Skin epidermis (tissue), 12 donors: ENCODE results near the gene PROZ.

Experiments used
- H3K27ac ChIP-seq, 21 experiments: fragments of 200-600 bp; sonication (generic) in 11 of 21; one replicate each; pipeline ENCODE4 v1.5.0; 2020; ENCODE audit warnings: mild to moderate bottlenecking in 3 of 21, inconsistent platforms in 2 of 21, moderate library complexity in 2 of 21
- H3K4me3 ChIP-seq, 7 experiments: fragments of 200-600 bp; sonication (generic) in 2 of 7; one replicate each; pipeline ENCODE4 v1.5.0; 2020; ENCODE audit warnings: inconsistent platforms in 2 of 7, mild to moderate bottlenecking in 2 of 7, moderate library complexity in 1 of 7

The PROZ gene

DNA sequence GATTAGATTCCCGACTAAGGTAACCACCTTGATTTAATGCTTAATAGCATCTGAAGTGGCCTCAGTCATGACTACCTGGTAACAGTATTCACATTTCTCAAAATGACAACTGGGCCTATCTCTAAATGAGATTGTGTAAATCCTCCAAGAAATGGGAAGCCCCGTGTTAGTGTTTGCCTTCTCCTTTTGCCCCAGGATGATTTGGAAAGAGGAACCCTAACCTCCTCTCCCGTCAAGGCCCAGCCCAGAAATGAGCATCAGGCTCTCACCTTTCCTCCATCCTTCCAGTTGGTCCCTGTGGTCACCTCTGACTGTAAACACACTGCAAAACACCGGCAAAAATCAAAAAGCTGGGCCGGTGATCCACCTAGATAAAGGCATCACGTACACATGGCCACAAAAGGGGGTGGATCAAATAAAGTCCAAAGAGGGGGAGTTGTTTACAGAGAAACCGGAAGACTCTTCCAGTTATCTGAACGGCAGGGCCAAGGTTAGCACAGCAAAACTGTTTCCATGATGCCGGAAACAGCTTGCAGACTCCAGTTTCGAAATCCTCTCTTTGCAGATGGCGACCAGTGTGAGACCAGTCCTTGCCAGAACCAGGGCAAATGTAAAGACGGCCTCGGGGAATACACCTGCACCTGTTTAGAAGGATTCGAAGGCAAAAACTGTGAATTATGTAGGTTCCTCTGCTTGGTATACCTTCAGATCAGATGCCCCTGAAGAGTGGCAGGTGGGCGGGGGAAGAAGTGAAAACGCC, 19.5 kb upstream of the PROZ start:
- Histone ChIP-seq H3K4me3 (no peak overlapping the region), H3K27ac (no peak overlapping the region)

DNA sequence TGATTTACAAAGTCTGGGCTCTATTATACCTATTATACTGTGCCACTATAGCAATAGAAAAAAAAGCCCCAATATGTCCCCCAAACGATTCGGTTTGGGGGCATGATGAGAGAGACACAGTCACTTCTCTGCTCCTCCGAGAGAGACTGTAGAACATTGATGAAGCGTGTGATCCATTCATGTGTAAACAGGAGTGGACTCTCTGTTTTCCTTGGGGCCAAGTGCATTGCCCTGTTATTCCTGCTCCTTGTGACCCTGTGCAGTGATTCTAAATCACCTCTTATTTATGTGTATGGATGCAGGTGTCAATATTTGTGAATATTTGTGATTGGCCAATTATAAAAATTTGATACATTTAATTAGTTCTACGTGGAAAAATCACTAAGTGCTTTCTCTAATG, 18.9 kb upstream of the PROZ start:
- Histone ChIP-seq H3K4me3 (no peak overlapping the region), H3K27ac (no peak overlapping the region)

DNA sequence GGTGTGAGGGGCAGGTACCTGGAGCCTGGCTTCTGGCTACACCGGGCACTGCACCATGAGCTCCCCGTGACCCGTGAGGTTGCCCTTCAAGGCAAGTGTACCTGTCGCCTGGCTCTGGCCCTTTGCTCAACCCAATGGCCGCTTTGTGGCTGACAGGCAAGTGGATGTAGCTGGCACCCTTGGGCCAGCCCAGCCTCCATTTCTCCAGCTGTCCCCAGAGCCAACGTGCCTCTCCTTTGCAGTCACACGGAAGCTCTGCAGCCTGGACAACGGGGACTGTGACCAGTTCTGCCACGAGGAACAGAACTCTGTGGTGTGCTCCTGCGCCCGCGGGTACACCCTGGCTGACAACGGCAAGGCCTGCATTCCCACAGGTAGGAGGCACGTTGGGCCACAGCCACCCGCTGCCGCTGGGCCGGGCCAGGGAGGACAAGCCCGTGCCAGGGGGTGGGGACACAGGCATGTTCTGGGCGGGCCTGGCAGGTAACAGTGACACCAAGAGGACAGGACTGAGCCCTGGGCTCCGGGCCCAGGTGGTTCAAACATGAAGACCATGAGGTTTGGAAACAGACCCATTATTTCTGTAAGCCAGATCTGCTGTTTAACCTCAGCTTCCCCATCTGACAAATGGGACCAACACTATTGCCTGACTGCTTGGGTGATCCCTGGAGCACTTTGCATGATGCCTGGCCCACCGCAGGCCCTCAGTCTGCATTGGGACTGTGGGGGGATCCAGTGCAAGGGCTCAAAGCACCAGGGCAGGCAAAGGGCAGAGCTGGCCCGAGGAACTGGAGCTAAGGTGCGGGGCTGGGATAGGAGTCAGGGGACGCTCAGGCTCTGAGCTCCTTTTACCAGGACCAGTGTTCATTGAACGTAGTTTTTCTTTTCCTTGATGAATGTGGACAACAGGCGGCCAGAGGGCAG, 17.5 kb upstream of the PROZ start:
- Histone ChIP-seq H3K27ac (no peak overlapping the region), H3K4me3 (no peak overlapping the region)

DNA sequence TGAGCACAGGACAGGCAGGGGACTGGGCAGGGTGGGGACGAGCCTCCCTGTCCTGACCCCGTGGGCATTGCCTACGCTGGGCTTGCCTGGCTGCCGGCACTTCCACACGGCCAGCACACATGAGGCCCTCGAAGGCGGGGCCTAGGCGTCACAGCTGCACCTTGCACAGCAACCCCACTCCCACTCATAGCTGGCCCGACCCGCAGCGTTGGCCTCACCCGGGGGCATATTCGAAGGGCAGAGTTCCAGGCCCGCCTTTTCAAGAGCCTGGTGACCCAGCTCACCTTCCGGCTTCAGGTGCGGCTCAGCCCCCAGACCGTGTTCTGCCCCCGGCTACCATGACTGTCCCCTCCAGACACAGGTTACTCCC, 16.9 kb upstream of the PROZ start:
- H3K4me3 ChIP-seq: no peak overlapping the region
- no peak overlapping the region for H3K27ac ChIP-seq

DNA sequence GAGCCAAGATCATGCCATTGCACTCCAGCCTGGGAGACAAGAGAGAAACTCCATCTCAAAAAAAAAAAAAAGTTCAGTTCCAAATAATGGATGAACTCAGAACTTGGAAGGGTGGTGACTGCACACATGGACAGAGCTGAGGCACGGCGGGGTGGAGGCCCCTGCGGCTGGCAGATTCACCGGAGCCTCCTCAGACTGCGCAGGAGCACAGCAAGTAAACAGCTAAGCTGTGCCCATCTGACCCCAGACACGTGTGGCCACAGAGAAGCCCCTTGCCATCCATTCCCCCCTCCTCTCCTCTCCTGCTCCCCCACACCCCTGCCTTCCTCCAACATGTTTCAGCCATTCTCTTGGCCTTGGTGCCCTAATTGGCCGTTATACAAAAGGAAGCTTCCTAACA, 15.6 kb upstream of the PROZ start:
- no peak overlapping the region for H3K4me3 ChIP-seq
- H3K27ac ChIP-seq: no peak overlapping the region

DNA sequence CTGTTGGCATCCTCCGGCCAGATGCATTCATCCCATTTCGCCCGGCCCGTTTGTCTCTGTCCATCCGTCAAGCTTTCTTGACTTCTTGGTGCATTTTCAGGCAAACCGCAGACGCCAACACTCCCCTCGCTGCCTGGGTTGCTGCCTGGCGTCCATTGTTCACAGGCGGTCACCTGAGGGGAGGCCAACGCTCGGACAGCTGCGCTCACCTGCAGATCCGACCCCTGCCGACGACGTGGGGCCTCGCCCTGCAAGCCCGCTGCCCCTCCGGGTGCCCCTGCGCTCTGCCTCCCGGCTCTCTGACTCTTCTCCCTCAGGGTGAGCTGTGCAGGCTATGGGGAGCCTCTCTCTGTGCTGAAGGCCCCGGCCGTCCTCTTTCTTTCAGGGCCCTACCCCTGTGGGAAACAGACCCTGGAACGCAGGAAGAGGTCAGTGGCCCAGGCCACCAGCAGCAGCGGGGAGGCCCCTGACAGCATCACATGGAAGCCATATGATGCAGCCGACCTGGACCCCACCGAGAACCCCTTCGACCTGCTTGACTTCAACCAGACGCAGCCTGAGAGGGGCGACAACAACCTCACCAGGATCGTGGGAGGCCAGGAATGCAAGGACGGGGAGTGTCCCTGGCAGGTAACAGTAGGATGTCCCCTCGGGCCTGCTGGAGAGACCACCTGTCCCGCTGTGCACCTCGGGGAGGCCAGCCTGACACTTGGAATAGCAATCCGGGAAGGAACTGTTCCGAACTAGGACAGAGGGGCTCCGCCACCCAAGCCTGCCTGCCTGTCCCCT, 14.8 kb upstream of the PROZ start:
- Histone ChIP-seq H3K4me3 (no peak overlapping the region), H3K27ac (no peak overlapping the region)

DNA sequence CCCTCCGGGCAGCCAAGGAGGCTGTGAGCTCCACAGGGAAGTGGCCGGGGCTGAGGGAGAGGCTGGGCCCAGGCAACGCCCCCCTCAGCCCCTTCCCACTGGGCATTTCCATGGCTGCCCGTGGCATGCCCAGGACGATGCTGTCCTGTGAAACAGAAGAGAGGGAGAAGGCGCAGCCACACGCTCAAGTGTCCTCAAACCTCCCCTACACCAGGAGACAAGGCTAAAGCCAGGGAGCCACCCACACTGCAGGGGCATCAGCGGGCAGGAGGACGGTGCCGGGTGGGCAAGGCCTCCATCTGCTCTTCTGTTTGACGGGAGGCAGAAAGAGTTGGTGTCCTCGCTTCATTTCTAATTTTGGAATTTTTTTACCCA, 14.2 kb upstream of the PROZ start:
- Histone ChIP-seq H3K27ac (no peak overlapping the region), H3K4me3 (no peak overlapping the region)

DNA sequence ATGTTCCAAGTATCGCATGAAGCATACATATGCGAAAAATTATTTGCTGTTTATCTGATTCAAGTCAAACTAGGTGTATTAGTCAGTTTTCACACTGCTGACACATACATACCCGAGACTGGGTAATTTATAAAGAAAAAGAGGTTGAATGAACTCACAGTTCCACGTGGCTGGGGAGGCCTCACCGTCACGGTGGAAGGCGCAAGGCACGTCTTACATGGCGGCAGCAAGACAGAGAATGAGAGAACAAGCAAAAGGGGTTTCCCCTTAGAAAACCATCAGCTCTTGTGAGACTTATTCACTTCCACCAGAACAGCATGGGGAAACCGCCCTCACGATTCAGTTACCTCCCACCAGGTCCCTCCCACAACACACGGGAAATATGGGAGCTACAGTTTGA, 13.0 kb upstream of the PROZ start:
- no peak overlapping the region for H3K27ac ChIP-seq

DNA sequence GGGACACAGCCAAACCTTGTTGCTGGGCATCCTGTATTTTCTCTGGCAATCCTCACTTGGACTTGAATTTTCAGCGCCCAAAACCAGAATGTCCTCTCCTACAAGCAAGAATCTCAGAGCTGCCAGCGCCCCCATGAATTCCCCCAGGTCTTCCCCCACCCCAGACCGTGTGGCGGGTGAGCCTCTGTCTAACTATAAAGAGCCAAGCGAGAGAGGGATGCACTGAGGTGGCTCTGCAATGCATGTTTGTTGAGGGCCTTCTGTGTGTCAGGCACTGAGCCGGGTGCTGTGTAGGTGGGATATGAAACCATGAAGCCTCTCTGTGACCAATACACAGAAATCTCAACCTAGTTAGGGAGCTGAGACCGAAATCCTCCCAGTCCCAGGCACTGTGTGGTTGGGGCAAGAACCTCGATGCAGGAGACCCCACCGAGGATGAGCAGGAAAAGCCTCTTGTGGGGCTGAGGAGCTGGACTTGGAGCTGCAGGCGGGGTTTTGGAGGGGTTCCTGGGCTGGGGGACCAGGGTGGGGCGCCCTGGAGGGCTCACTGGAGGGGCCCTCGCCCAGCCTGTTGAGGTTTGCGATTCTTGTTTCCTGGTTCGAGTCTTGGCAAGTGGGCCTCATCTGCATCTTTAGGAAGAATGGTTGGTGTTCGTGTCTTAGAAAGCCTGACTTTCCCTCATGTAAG, 12.4 kb upstream of the PROZ start:
- no peak overlapping the region for H3K4me3 ChIP-seq
- no peak overlapping the region for H3K27ac ChIP-seq

More for the DNA sequence above, 13.0 kb upstream of the PROZ start:
- no peak overlapping the region for H3K4me3 ChIP-seq

DNA sequence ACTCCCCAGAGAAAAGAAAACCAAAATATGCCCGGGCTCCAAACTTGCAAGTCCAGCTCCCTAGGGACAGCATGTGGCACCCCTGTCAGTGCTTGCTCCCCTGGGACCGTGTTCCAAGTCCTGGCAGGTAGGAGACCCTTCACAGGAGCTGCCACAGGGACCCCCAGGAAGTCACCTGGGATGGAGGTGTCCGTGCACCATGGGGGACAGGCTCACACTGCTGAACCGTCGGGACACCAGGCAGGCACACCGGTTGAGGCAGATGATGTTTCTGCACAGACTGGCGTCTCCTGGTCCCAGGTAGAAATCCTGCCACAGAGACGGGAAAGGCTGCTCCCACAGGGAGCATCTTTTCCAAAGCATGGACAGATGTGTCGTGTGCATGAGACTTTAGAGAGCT, 11.7 kb upstream of the PROZ start:
- Histone ChIP-seq H3K27ac (no peak overlapping the region), H3K4me3 (no peak overlapping the region)

DNA sequence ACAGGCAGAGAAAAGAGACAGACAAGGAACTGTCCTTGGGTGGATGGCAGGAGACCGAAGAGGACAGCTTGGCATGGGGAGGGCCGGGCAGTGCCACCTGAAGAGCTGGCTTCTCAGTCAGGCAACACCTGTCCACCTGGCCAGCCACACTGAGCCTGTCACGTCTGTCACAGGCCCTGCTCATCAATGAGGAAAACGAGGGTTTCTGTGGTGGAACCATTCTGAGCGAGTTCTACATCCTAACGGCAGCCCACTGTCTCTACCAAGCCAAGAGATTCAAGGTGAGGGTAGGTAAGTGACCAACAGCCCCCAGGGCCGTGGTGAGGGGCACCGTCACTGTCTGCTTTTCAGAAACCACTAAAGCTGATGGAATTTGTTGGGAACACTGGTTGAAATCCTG, 11.2 kb upstream of the PROZ start:
- Histone ChIP-seq H3K4me3 (no peak overlapping the region), H3K27ac (no peak overlapping the region)

DNA sequence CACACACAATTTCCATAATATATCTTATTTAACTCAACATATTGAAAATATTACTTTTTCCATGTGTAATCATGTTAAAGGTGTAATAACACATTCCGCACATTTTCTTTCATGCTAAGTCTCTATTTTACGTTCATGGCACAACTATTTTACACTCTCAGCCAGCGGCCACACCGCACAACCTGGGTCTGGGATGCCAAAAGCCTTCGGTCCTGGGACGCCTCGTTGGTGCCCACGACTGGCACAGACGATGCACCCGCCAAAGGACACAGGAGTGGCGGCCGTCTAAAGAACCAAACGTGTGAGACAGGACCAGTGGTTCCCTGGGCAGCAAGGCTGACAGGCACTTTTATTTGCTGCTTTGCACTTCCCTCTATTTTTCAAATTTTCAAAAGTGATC, 10.0 kb upstream of the PROZ start:
- Histone ChIP-seq H3K4me3 (no peak overlapping the region), H3K27ac (no peak overlapping the region)

DNA sequence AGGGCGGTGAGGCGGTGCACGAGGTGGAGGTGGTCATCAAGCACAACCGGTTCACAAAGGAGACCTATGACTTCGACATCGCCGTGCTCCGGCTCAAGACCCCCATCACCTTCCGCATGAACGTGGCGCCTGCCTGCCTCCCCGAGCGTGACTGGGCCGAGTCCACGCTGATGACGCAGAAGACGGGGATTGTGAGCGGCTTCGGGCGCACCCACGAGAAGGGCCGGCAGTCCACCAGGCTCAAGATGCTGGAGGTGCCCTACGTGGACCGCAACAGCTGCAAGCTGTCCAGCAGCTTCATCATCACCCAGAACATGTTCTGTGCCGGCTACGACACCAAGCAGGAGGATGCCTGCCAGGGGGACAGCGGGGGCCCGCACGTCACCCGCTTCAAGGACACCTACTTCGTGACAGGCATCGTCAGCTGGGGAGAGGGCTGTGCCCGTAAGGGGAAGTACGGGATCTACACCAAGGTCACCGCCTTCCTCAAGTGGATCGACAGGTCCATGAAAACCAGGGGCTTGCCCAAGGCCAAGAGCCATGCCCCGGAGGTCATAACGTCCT, 9.4 kb upstream of the PROZ start:
- Histone ChIP-seq H3K27ac (no peak overlapping the region), H3K4me3 (no peak overlapping the region)

DNA sequence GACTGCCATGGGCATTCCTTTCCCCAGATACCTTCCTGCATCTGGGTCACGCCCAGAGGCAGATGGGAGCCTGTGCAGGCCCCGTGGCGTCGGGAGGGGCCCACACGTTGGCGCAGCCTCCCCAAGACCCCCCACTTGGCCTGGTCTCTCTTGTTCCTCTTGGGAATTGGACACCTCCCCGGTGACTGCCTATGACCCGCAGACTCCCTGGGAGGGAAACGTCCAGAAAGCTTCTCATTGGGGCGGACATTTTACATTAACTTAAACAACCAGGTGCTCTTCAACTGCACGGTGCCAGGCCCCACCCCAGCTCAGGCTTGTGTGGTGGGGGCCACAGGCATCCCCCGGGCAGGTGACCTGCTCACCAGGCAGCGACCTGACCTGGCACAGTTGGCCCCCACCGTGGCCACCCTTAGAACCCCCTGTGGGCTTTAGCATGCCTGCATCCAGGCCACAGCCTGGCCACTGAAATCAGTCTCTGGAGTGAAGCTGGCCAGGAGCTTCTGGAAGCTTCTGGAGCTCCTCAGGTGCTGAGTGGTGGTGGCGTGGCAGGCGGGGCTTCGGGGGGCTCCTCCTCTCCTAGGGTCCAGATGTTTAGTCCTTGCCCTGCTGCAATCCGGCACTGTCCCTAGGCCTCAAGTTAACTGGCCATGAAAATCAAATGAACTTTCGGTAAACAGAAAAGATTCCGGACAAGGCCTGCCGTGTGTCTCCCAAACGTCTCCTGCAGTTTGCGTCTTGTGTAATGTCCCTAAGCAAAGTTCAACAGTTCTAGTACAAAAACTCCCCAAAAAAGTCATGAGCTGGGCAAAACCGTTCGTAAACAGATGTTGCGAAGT, 8.5 kb upstream of the PROZ start:
- Histone ChIP-seq H3K27ac (no peak overlapping the region), H3K4me3 (no peak overlapping the region)

DNA sequence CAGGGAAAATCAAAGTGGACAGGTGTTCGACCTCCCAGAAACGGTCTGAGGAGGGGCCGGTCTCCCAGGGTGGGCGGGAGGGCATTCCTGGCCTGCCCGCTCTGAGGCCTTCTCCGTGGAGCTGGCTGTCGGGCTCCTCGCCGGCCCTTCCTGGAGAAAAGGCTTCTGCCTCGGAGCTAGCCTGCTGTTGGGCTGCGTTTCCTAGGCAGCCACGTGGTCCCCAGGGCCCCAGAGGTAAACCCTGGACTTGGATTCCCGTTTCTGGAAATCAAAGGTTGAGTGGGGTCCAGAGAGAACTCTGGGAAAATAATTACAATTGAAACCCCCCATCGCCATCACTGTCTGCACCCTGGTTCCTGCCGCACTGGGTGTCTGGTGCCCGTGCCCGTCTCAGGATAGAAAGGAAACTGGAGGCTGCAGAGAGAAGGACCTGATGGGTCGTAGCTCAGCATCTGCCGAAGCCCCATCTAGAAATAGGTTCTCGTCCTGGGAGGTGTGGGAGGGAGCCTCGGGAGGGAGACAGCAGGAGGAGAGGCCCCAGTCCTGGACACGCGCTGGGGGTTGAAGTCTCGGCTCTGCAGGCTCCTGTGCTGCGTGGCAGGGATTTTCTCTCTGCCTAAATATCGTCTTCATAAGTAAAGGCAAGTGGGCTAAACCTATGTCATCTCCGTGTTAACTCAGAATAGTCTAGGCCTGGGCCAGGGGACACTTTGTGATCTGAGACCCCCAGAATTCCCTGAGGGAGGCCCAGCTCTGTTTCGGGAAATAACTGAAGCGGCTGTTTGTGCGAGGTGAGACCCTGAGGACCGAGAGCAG, 7.7 kb upstream of the PROZ start:
- H3K27ac ChIP-seq: no peak overlapping the region

DNA sequence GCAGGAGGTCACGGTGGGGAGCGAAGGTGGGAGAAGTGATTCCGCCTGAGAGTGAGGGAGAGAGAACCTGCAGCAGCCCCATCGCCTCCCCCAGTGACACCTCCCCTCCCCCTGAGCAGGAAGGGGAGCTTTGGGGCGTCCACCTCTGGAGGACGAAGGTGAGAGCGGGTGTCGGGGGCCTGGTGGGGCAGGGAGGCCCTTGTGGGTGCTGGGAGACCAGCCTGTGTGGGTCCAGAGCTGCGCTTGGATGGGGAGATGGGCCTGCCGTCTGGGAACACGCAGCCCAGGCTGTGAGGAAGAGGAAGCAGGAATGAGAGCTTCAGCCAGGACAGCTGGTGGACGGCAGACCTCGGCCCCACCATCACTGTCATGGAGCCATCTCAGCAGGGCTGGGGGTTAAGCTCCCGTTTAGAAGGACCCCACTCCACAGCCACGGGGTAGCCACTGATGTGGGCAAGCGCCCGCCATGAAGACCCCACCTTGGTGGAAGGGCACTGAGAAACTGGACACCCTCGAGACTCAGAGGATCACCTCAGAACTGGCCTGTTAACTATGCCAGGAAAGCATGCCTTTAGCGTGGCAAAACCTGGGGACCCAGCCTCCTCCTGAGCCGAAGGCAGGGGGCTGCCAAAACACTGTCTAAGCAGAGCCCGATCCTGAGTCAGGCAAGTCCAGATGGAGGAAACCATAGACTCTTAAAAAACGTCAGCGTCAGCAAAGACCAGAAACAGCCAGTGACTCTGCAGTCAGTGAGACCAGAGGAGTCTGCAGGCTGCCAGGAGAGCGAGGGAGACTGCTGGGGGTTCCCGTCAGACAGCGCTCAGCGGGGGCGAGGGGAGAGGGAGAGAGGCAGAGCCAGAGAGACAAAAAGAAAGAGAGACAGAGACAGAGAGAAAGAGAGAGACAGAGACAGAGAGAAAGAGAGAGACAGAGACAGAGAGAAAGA, 6.4 kb upstream of the PROZ start:
- Histone ChIP-seq H3K27ac (peak overlapping the region in 9 of 21 experiments; percentile 2 to 88 (median 78)), H3K4me3 (peak overlapping the region in 3 of 7 experiments; percentile 42 to 45 (median 43))

More for the DNA sequence above, 7.7 kb upstream of the PROZ start:
- no peak overlapping the region for H3K4me3 ChIP-seq

DNA sequence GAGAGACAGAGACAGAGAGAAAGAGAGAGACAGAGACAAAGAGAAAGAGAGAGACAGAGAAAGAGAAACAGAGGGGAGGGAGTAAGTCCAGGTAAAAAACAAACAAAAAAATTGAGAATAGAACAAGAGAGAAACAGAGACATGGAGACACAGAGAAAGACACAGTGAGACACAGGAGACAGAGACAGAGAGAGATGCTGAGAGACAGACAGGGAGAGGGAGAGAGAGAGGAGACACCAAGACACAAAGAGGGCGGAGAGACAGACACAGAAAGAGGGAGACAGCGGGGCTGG, 5.8 kb upstream of the PROZ start:
- H3K27ac ChIP-seq: peak overlapping the region in 11 of 21 experiments; percentile 22 to 88 (median 79)

More for the DNA sequence above, 5.8 kb upstream of the PROZ start:
- H3K4me3 ChIP-seq: peak overlapping the region in 6 of 7 experiments; percentile 26 to 45 (median 35)
